GM19395 (cell line): ENCODE data around the gene LRIG2.
"Not testable (repeated sequence)": the region's sequence is repeated elsewhere in the genome, so short reads cannot be mapped to it uniquely, and the experiment has no call there.

Source experiments
- ATAC-seq: cut with Tn5 transposase; IDR thresholded peaks from one replicate; pipeline ENCODE4 v1.9.1; 2021; ENCODE audit warnings: mild to moderate bottlenecking, moderate library complexity; ENCODE audit not compliant: unreplicated experiment

The LRIG2 gene

GRCh38 chr1:113072757-113073478, at the start of gene LRIG2:
Gene LRIG2 (plus strand): TSS chr1:113073198. CDS start chr1:113073407, 209 bp downstream.
- ATAC-seq = peak; percentile 97

- ATAC-seq = not testable (repeated sequence)
Observed at GRCh38 chr1:113023316-113023715, 49.7 kb upstream of the LRIG2 start.

GRCh38 chr1:113027007-113027406, 46.0 kb upstream of the LRIG2 start:
- no peak for ATAC-seq

- no peak for ATAC-seq
Observed at GRCh38 chr1:113027449-113027848, 45.5 kb upstream of the LRIG2 start.

- ATAC-seq = no peak
Observed at GRCh38 chr1:113029822-113030221, 43.2 kb upstream of the LRIG2 start.

GRCh38 chr1:113031171-113031933, 41.6 kb upstream of the LRIG2 start:
- peak; percentile 84 for ATAC-seq

- ATAC-seq = no peak
Observed at GRCh38 chr1:113035086-113035485, 37.9 kb upstream of the LRIG2 start.

GRCh38 chr1:113036639-113037321, 36.2 kb upstream of the LRIG2 start:
- ATAC-seq = no peak

- no peak for ATAC-seq
Observed at GRCh38 chr1:113040041-113040440, 33.0 kb upstream of the LRIG2 start.

GRCh38 chr1:113040718-113041412, 32.1 kb upstream of the LRIG2 start:
- no peak for ATAC-seq

- ATAC-seq = no peak
Observed at GRCh38 chr1:113041569-113042284, 31.3 kb upstream of the LRIG2 start.

GRCh38 chr1:113042285-113043143, 30.5 kb upstream of the LRIG2 start:
- peak; percentile 70 for ATAC-seq

GRCh38 chr1:113043144-113043488, 29.9 kb upstream of the LRIG2 start:
- not testable (repeated sequence) for ATAC-seq

GRCh38 chr1:113046569-113046968, 26.4 kb upstream of the LRIG2 start:
- ATAC-seq = no peak

- ATAC-seq = no peak
Observed at GRCh38 chr1:113048064-113048463, 24.9 kb upstream of the LRIG2 start.

GRCh38 chr1:113053344-113054126, 19.5 kb upstream of the LRIG2 start:
- no peak for ATAC-seq

- ATAC-seq = no peak
Observed at GRCh38 chr1:113055570-113055969, 17.4 kb upstream of the LRIG2 start.

GRCh38 chr1:113057006-113057405, 16.0 kb upstream of the LRIG2 start:
- no peak for ATAC-seq
